ENCODE results near the gene NPBWR2. TPM values are rescaled to one million over a fixed set of nuclear protein-coding genes. Genes with fewer than 3 reads are reported as not detected.
"Not testable (repeated sequence)": the region's sequence is repeated elsewhere in the genome, so short reads cannot be mapped to it uniquely, and the experiment has no call there.

The NPBWR2 gene
- polyA plus RNA-seq, 1 donor from 2014 or later, result not detected

GRCh38 chr20:64091340-64091739, 16.0 kb downstream of the NPBWR2 start:
- no peak overlapping the region for H2AFZ ChIP-seq (ENCODE audit: low read depth, low read length)
- TF ChIP-seq MXI1 (conservative IDR thresholded peaks at IDR 0.05; ENCODE audit: poor library complexity, severe bottlenecking), result no peak
- no peak for TF ChIP-seq REST (IDR thresholded peaks at IDR 0.05; ENCODE audit: borderline replicate concordance)
- TF ChIP-seq TAF1 (IDR thresholded peaks at IDR 0.05; ENCODE audit: low read depth), result no peak
- no peak for TF ChIP-seq RAD21 (conservative IDR thresholded peaks at IDR 0.05)
- no peak for TF ChIP-seq SMC3 (conservative IDR thresholded peaks at IDR 0.05; ENCODE audit: poor library complexity)
- no peak for TF ChIP-seq CTCF (IDR thresholded peaks at IDR 0.05; ENCODE audit: poor library complexity, severe bottlenecking)
- TF ChIP-seq POLR2AphosphoS5 (IDR thresholded peaks at IDR 0.05), result no peak
- TF ChIP-seq EZH2 (IDR thresholded peaks at IDR 0.05; ENCODE audit: borderline replicate concordance, insufficient read depth, low read length, poor library complexity, severe bottlenecking), result no peak
- no peak for TF ChIP-seq EP300 (conservative IDR thresholded peaks at IDR 0.05; ENCODE audit: poor library complexity, severe bottlenecking)
- peaks cover 6% of the 10 kb centered on the region for H3K79me2 ChIP-seq (replicated peaks; ENCODE audit: insufficient read depth, low read length)
- H3K27ac ChIP-seq (ENCODE audit: low read length), result peak overlapping the region; percentile 91
- no peaks in the 10 kb centered on the region for H3K9me3 ChIP-seq (ENCODE audit: low read length)
- no peaks in the 10 kb centered on the region for H4K20me1 ChIP-seq (ENCODE audit: insufficient read depth)
- H3K36me3 ChIP-seq (ENCODE audit: insufficient read depth, low read length), result no peaks in the 10 kb centered on the region
- no peaks in the 10 kb centered on the region for H3F3A ChIP-seq (ENCODE audit: insufficient read depth, low read length, poor library complexity, severe bottlenecking)
- peak overlapping the region; percentile 79 for H3K9ac ChIP-seq (ENCODE audit: low read length)
- peak overlapping the region; percentile 93 for H3K4me2 ChIP-seq (ENCODE audit: low read length)
- no peaks in the 10 kb centered on the region for H3K27me3 ChIP-seq (ENCODE audit: insufficient read depth, low read depth, low read length)
- H3K9me2 ChIP-seq (ENCODE audit: insufficient read depth, low read length), result no peaks in the 10 kb centered on the region
- H3K4me3 ChIP-seq (ENCODE audit: low read length), result peak overlapping the region; percentile 73

- no peaks in the 10 kb centered on the region for H3K9me3 ChIP-seq (ENCODE audit: low read length)
- H3K4me3 ChIP-seq (ENCODE audit: low read length), result peak overlapping the region; percentile 59
- peaks cover 6% of the 10 kb centered on the region for H3K79me2 ChIP-seq (replicated peaks; ENCODE audit: insufficient read depth, low read length)
- peak overlapping the region; percentile 68 for H3K9ac ChIP-seq (ENCODE audit: low read length)
- H3K4me2 ChIP-seq (ENCODE audit: low read length), result peak overlapping the region; percentile 72
- no peaks in the 10 kb centered on the region for H3K9me2 ChIP-seq (ENCODE audit: insufficient read depth, low read length)
- peak overlapping the region; percentile 97 for H3K27ac ChIP-seq (ENCODE audit: low read length)
- H3K27me3 ChIP-seq (ENCODE audit: insufficient read depth, low read depth, low read length), result peaks cover 2% of the 10 kb centered on the region
- TF ChIP-seq RAD21 (conservative IDR thresholded peaks at IDR 0.05) (no peak), TAF1 (IDR thresholded peaks at IDR 0.05; ENCODE audit: low read depth) (no peak), EP300 (conservative IDR thresholded peaks at IDR 0.05; ENCODE audit: poor library complexity, severe bottlenecking) (peak; percentile 74), MXI1 (conservative IDR thresholded peaks at IDR 0.05; ENCODE audit: poor library complexity, severe bottlenecking) (peak; percentile 87), CTCF (IDR thresholded peaks at IDR 0.05; ENCODE audit: poor library complexity, severe bottlenecking) (no peak), POLR2AphosphoS5 (IDR thresholded peaks at IDR 0.05) (peak; percentile 56), SMC3 (conservative IDR thresholded peaks at IDR 0.05; ENCODE audit: poor library complexity) (peak; percentile 45), EZH2 (IDR thresholded peaks at IDR 0.05; ENCODE audit: borderline replicate concordance, insufficient read depth, low read length, poor library complexity, severe bottlenecking) (no peak), REST (IDR thresholded peaks at IDR 0.05; ENCODE audit: borderline replicate concordance) (no peak)
- H3F3A ChIP-seq (ENCODE audit: insufficient read depth, low read length, poor library complexity, severe bottlenecking), result no peaks in the 10 kb centered on the region
- H3K36me3 ChIP-seq (ENCODE audit: insufficient read depth, low read length), result no peaks in the 10 kb centered on the region
- no peaks in the 10 kb centered on the region for H4K20me1 ChIP-seq (ENCODE audit: insufficient read depth)
- H2AFZ ChIP-seq (ENCODE audit: low read depth, low read length), result no peak overlapping the region
These were observed 17.2 kb downstream of the NPBWR2 start for GRCh38 chr20:64090165-64090564.

GRCh38 chr20:64088586-64088985, 18.8 kb downstream of the NPBWR2 start:
- not testable (repeated sequence) for H3K27ac ChIP-seq (ENCODE audit: low read length); H3K9me3 ChIP-seq (ENCODE audit: low read length); H3K79me2 ChIP-seq (replicated peaks; ENCODE audit: insufficient read depth, low read length); H3K4me2 ChIP-seq (ENCODE audit: low read length); H2AFZ ChIP-seq (ENCODE audit: low read depth, low read length); H3K9me2 ChIP-seq (ENCODE audit: insufficient read depth, low read length); H3K36me3 ChIP-seq (ENCODE audit: insufficient read depth, low read length); H3F3A ChIP-seq (ENCODE audit: insufficient read depth, low read length, poor library complexity, severe bottlenecking); H4K20me1 ChIP-seq (ENCODE audit: insufficient read depth); H3K4me3 ChIP-seq (ENCODE audit: low read length)
- peaks cover 12% of the 10 kb centered on the region for H3K27me3 ChIP-seq (ENCODE audit: insufficient read depth, low read depth, low read length)
- peak overlapping the region; percentile 68 for H3K9ac ChIP-seq (ENCODE audit: low read length)

Data from neural cell (in vitro differentiated cells).